Type B pancreatic cell (in vitro differentiated cells): ENCODE data around the gene WDR93. TPM values are rescaled to one million over a fixed set of nuclear protein-coding genes. Genes with fewer than 3 reads are reported as not detected.
A peak's percentile ranks its signal among the peaks of the same experiment; 100 is the strongest.

Experiments used
- DNase-seq: peaks from one replicate; pipeline ENCODE4 v3.0.0; 2021; ENCODE audit warnings: mixed read lengths; ENCODE audit not compliant: unreplicated experiment; ENCODE audit errors: extremely low spot score
- H3K27ac Mint-ChIP-seq: 2 replicates; pipeline ENCODE4 v1.8.0; 2021; ENCODE audit warnings: mild to moderate bottlenecking, mixed read lengths
- H3K27me3 Mint-ChIP-seq: 2 replicates; pipeline ENCODE4 v1.8.0; 2021; ENCODE audit warnings: mixed read lengths
- H3K36me3 Mint-ChIP-seq: 2 replicates; pipeline ENCODE4 v1.8.0; 2021; ENCODE audit warnings: mixed read lengths
- H3K4me1 Mint-ChIP-seq: one replicate; pipeline ENCODE4 v1.8.0; 2021; ENCODE audit warnings: mixed read lengths; ENCODE audit not compliant: unreplicated experiment
- H3K4me3 Mint-ChIP-seq: 2 replicates; pipeline ENCODE4 v1.8.0; 2021; ENCODE audit warnings: mild to moderate bottlenecking, mixed read lengths
- H3K9me3 Mint-ChIP-seq: 2 replicates; pipeline ENCODE4 v1.8.0; 2021; ENCODE audit warnings: mixed read lengths
- total RNA-seq: library from RNA; stranded (reverse); gene quantifications from 2 replicates; pipeline ENCODE4 v1.2.1, GENCODE V29; 2021; ENCODE audit warnings: low replicate concordance
- TF ChIP-seq, protein P1 (sequence below): fragments of 200-600 bp; sonication (generic); conservative IDR thresholded peaks from 2 replicates; pipeline ENCODE4 v1.5.0; 2021; ENCODE audit warnings: antibody characterized with exemption, mild to moderate bottlenecking

Gene WDR93
- total RNA-seq, 1 donor from 2014 or later, result 1.5 TPM

DNA sequence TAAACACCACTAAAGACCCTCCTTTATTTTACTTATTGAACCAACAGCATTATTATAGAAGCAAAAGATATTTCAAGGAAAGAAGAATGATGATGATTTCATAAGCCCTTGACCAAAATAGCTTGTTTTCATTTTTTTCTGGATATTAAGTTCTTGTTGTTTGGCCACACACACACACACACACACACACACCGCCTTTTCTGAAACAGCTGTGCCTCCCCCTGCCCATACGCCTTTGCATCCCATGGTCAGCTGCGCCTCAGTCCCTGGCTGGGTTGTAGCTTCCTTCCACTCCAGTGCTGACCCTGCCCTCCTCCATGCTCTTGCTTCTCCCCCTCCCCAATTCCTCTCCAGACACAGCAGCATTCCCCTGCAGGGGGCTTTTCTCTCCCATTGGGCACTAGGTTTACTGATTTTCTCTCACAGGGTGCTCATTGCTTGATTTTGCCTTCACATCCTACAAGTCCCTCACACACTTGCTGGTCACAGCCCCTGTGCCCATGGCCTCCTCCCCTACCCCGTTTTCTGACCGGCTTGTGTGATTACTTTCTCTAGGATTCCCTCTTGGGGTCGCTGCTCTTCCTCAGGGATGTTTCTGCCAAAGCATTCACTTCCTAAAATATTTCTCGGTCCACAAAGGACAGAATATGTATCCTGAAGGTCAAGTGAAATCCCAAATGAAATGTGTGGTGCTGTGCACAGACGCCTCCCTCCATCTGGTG is 42.0 kb downstream of the WDR93 start:
- Mint-ChIP-seq H3K4me1 (no peaks in the 10 kb centered on the region), H3K27ac (no peak overlapping the region), H3K9me3 (no peaks in the 10 kb centered on the region), H3K4me3 (no peak overlapping the region), H3K36me3 (no peaks in the 10 kb centered on the region), H3K27me3 (peaks cover 55% of the 10 kb centered on the region)
- TF ChIP-seq, protein P1, sequence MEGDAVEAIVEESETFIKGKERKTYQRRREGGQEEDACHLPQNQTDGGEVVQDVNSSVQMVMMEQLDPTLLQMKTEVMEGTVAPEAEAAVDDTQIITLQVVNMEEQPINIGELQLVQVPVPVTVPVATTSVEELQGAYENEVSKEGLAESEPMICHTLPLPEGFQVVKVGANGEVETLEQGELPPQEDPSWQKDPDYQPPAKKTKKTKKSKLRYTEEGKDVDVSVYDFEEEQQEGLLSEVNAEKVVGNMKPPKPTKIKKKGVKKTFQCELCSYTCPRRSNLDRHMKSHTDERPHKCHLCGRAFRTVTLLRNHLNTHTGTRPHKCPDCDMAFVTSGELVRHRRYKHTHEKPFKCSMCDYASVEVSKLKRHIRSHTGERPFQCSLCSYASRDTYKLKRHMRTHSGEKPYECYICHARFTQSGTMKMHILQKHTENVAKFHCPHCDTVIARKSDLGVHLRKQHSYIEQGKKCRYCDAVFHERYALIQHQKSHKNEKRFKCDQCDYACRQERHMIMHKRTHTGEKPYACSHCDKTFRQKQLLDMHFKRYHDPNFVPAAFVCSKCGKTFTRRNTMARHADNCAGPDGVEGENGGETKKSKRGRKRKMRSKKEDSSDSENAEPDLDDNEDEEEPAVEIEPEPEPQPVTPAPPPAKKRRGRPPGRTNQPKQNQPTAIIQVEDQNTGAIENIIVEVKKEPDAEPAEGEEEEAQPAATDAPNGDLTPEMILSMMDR, result no peak
- no peak for DNase-seq

DNA sequence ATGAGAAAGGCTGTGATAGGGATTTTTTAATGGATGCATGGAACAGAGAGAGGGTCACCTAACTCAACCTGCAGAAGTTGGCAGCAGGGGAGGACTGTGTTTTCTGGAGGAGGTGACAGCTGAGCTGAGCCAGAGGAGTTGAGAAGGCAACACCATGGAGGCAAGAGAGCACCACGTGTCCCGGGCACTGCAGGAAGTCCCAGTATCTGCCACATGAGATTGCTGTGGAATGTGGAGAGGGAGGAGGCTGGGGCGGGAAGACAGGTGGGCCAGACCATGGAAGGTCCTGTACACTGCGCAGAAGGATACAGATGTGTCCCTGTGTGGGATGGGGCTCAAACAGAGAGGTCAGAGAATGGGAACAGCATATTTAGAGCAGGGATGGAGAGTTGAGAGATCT is 45.2 kb downstream of the WDR93 start:
- Mint-ChIP-seq H3K4me3 (no peak overlapping the region), H3K27me3 (peaks cover 54% of the 10 kb centered on the region), H3K9me3 (no peaks in the 10 kb centered on the region), H3K36me3 (no peaks in the 10 kb centered on the region), H3K27ac (no peak overlapping the region), H3K4me1 (no peaks in the 10 kb centered on the region)
- TF ChIP-seq, protein P1, result no peak
- no peak for DNase-seq

DNA sequence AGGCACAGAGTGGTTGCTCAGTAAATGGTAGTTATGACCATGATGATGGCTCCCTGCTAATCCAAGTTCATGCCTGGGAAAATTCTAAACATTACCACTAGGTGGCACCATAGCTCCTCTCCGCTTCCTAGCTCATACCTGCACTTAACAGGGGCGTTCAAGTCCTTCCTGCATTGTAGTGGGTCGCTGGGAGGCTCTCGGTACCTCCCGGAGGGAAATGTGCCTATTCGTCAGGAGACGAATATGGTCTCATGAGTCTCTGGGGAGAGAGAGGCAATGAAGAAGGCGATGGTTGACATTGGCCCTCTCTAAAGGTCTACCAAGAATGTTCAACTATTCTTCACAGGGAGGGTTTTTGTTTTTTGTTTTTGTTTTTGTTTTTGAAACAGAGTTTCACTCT is 49.5 kb downstream of the WDR93 start:
- H3K27ac Mint-ChIP-seq, result no peak overlapping the region
- no peaks in the 10 kb centered on the region for H3K36me3 Mint-ChIP-seq
- TF ChIP-seq, protein P1, result peak; percentile 96
- H3K27me3 Mint-ChIP-seq, result peaks cover 31% of the 10 kb centered on the region
- no peaks in the 10 kb centered on the region for H3K9me3 Mint-ChIP-seq
- no peak for DNase-seq
- no peaks in the 10 kb centered on the region for H3K4me1 Mint-ChIP-seq
- no peak overlapping the region for H3K4me3 Mint-ChIP-seq

DNA sequence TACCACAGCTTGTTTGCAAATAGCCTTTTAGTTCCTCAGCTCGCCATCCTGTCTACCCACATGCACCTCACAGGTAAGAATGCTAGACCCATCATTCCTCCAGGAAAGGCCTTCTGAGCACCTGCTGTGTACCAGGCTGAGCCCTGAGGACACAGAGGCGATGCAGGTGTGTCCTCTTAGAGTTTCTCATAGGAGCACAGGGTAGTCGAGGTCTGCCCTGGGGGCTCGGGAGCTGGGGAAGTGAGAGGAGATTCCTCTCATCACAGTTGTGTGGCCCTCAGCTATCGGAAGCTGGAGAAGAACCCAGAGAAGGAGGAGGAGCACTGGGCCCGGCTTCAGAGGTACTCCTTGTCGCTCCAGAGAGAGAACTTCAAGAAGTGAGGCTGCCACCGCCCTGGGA is 52.4 kb downstream of the WDR93 start:
- Mint-ChIP-seq H3K36me3 (no peaks in the 10 kb centered on the region), H3K27ac (no peak overlapping the region), H3K4me3 (no peak overlapping the region), H3K27me3 (peaks cover 12% of the 10 kb centered on the region), H3K9me3 (no peaks in the 10 kb centered on the region), H3K4me1 (no peaks in the 10 kb centered on the region)
- TF ChIP-seq, protein P1, result no peak
- no peak for DNase-seq

DNA sequence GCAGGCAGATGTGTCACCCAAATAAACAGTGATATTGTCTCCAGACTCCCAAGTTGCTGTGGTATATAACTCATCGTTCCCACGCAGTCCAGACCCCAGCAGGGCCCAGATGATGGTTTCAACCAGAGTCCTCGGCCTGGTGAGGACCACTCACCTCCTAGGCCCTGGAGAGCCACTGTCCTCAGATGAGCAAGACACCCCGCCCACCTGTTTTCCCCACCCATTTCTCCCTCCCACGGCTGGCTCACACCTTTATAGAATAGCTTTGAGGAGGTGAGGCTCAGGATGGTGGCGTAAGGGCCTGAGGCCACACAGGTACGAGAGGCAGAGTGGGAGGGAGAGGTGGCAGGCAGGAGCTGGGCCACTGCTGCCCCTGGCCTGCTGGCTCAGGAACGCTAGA is 53.0 kb downstream of the WDR93 start:
- no peak overlapping the region for H3K4me3 Mint-ChIP-seq
- H3K4me1 Mint-ChIP-seq, result no peaks in the 10 kb centered on the region
- no peaks in the 10 kb centered on the region for H3K36me3 Mint-ChIP-seq
- H3K27me3 Mint-ChIP-seq, result peaks cover 12% of the 10 kb centered on the region
- no peak for DNase-seq
- H3K27ac Mint-ChIP-seq, result no peak overlapping the region
- TF ChIP-seq, protein P1, result no peak
- no peaks in the 10 kb centered on the region for H3K9me3 Mint-ChIP-seq
